Epidermal melanocyte (primary cell): Measurements from ENCODE around the gene CACNA1C.
A peak's percentile ranks its signal among the peaks of the same experiment; 100 is the strongest.

ENCODE experiments used
- DNase-seq: peaks from one replicate; pipeline ENCODE4 v3.0.0; 2011; ENCODE audit warnings: low spot score; ENCODE audit not compliant: insufficient read length

The CACNA1C gene

DNA sequence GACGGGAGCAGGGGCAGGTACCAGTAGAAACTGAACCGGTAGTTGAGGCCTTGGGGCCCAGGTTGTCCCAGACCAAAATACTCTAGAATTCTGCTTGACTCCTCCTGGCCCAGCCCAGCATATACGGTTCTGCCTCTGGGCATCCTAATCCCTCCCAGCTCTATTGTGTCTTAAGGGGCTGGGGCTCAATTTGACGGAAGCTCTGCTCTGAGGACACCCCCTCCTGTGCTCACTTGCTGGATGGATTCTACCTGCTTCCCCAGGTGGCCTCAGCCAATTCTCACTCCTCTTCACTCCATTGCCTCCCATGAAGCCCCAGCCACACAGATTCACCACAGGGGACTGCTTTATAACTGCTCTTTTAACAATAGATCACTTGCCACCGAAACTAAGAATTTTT lies 522.5 kb downstream of the CACNA1C start:
- DNase-seq: no peak

DNA sequence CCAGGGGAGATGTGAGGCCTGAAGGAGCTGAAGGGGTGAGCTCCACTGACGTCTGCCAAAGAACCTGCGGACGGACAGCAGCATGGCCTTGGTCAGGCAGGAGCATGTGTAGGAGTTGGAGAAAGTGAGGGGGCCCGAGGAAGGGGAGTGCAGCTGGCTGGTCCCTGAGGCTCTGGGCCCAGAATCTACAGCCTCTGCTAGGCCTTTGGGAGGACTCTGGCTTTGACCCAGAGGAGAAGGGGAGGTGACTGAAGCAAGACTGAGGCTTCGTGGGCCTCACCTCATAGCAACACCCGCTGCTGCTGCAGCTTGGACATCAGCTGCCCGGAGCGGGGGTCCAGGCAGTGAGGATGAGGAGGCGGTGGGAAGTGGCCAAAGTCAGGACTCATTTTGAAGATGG lies 525.4 kb downstream of the CACNA1C start:
- no peak for DNase-seq

DNA sequence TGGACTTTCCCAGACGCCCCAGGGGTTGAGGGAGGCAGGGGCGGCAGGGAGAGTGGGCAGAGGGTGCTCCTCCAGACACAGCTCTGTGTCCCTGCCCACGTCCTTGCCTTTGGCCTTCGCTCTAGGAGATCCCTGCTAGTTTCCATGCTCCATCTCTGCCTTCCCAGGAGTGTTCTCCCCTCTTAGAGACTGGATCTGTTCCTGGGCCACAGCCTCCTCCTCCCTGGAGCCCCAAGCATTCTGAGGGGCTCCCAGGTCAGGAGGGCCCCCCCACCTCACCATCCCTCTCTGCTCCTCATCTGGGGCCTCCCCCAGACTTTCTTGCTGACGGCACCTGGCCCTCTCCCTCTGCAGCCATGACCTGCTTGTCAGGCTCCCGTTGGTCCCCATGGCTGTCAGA lies 526.0 kb downstream of the CACNA1C start:
- DNase-seq: no peak

DNA sequence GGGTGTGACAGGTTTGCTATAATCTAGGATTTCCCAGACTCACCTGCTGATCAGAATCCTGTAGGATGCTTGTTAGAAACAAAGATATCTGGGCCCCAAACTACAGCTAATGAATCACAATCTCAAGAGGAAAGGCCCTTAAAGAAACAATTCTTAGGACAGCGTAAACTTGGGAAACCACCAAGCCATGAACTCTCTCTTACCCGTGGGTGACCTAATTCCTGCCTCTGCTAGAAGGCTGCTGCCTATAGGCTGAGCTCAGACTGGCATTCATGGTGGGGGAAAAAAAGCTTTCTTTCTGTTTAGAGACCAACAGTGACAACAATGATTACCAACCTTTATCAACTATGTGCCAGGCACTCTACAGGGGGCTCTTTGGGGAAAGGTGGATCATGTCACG lies 528.0 kb downstream of the CACNA1C start:
- no peak for DNase-seq

DNA sequence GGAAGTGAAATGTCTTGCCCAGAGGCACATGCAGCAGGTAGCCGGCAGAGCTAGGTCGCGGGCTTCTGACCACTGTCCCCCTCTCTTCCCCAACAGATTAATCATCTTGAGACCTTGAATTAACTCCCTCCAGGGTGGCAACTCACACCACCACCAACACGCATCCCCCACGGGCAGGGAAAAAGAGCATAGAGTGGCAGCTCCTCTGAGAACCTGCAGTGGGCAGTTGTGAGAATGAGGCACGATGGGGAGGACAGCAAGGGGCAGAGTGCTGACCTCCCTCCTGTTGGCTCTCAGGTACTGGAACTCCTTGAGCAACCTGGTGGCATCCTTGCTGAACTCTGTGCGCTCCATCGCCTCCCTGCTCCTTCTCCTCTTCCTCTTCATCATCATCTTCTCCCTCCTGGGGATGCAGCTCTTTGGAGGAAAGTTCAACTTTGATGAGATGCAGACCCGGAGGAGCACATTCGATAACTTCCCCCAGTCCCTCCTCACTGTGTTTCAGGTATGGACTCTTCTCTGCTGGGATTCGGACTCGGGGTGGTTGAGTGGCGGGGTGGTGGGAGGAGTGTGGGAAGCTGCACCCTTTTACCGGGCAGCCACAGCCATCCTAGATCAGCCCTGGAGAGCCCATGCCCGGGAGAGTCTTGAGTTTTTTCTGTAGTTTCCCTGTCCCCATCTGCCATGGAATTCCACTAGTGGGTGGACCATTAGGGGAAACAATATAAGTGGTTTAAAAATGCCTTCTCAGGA lies 528.7 kb downstream of the CACNA1C start:
- no peak for DNase-seq

DNA sequence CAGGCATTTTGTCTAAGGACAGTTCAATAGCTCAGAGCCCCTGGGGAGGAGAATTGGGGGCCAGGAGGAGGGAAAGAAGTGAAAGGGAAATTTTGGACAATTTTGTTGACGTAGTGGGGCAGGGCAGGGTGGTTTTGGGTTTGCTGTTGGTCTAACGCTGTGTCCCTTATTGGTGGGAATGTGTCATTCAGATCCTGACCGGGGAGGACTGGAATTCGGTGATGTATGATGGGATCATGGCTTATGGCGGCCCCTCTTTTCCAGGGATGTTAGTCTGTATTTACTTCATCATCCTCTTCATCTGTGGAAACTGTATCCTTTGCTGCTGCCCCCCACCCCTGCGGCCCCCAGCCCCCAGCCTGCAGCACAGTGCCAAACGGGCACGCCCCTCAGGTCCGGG lies 529.8 kb downstream of the CACNA1C start:
- DNase-seq: no peak

DNA sequence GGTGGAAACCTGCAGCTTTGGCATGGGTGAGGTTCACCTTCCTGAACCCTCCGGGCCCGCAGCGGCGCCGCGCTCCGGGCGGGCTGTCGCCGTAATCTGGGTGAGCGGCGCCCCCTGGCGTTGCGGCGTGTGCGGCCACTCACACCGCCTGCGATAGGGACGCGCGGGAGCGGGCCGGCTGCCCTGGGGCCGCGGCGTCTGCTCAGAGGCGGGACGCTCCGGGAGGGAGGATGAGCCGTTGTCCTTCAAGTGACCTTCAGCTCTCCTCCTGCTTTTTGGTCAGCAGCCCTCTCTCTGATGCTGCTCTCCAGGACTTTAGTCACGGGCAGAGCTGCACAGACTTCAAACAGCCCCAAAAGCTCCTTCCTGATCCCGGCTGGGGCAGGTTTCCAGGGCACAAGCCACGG lies 530.3 kb downstream of the CACNA1C start:
- peak; percentile 33 for DNase-seq

DNA sequence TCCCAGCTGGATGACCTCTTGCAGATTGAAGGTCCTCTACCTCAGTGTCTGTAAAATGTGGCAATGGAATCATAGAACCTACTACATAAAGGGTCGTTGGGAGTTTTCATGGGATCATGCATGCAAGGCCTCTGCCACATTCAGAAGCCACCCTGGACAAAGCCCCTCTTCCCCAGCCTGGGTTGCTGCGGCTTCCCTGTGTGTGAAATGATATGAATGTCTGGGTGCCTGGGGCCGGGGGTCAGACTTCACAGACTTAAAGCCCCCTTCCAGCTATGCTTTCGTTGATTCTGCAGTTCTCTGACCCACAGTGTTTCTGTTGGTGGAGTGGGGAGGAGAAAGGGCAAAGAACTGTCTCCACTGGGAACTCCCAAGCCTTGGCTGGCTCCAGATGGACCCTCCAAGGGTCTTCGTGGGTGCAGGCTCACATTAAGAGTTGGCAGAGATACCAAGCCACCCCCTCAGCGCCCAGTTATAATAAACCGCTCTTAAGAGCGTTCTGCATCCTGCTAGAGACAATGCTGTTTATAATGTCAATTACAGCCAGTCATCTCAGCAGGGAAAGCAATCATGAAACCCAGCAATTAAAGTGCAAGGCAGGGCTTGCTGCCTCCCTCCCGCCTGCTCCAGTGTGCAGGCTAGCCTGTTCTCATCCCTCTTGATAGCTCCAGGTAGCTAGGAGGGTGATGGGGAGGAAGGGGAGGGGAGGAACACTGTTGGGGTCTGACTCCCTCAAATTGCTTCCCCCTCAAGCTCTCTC lies 531.0 kb downstream of the CACNA1C start:
- no peak for DNase-seq

DNA sequence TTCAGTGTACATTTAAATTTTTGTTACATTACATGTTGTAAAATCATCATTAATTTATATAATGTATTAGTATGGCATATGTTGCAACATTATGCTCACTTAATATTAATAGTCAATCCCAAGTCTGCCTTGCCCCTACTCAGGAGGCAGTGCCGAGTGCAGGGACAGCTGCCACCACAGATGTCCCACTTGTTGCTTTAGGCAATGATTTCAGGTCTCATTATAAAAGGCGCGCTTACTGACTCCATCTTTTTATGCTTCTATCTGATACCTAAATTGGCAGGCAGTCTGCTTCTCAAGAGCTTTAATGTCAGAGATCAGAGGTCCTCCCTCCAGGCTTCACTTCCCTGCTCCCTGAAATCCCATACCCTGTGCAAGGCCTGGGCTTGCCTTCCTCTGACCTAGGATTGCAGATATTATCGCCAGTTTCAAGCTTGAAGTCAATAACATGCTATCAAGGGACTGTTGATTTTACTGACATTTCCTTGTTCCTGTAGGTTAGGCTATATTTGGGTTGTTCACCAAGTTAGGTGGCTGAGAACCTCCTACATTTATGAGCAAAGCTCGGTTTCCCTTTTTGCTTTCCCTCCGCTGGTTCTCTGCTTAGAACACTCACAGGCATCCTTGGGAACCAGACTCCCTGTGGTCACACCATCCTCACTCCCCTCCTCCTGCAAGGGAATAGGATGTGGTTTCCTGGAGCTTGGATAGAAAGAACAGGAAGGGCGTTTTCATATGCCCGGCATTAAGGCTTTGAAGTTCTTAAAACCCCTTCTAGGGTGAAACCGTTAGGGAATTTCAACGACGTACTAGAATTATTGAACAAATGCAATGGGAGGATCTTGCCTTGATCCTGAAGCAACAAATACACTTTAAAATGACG lies 533.6 kb downstream of the CACNA1C start:
- DNase-seq: no peak

DNA sequence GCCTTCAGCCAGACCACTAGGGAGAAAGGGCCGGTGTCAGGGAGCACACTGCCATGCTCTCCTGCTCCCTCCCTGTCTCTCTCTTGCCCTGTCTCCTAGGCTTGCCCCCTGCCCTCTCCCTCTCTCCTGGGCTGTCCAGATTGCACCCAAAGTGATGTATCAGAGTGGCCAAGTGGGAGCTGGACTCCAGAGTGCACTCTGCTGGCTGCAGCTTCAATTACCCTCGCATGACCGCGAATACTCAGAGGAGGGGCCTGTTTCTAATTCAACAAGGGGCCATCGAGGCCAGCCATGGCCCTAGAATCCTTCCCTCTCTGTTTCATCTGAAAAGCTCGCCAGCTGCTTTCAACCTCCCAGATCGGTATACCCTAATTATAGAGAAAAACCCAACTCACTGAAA lies 535.6 kb downstream of the CACNA1C start:
- no peak for DNase-seq

DNA sequence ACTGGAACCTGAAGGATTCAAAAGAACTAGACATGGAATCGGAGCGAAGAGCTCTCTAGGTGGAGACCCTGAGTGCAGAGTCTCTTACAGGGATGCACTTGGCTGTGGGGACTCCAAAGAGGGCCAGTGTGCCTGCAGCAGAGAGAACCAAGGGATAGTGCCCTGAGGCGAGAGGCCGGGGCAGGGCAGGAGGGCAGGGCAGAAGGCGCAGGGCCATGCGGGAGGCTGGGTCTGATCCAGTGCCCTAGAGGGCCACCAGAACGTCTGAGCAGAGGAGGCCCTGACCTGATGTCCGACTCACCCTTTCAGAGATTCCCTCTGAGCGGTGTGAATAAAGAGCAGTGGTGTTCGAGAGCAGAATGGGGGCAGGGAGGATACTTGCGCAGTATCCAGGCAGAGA lies 536.6 kb downstream of the CACNA1C start:
- no peak for DNase-seq

DNA sequence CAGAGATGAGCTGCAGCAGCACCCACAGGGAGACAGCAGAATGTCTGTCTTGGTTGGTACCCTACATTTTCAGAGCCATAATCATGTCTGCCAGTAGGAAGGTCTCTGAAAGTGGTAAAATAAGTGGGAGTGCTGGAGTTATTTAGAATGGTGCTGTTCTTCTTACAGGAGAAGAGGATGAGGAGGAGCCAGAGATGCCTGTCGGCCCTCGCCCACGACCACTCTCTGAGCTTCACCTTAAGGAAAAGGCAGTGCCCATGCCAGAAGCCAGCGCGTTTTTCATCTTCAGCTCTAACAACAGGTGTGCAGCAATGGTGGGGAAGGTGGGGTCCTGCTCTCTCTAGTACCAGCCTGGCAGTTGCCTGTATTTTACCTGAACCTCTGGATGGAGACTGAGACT lies 540.3 kb downstream of the CACNA1C start:
- DNase-seq: no peak

DNA sequence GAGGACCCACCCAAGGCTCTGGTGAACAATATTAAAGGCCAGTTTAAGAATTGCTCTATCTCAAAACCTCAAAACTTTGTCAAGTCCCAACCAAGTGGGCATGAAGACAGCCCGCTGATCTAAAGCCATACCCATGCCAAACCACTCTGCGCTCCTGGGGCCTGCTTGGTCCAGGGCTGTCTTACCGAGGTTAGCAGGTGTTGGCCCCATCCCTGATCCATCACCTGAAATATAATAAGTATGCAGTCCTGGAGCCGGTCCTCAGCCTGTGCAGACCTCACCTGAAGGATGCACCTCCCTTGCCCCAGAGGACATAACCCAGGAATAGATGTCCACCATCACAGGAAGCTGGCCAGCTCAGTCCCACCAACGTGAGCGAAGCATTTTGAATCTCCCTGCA lies 543.7 kb downstream of the CACNA1C start:
- no peak for DNase-seq

DNA sequence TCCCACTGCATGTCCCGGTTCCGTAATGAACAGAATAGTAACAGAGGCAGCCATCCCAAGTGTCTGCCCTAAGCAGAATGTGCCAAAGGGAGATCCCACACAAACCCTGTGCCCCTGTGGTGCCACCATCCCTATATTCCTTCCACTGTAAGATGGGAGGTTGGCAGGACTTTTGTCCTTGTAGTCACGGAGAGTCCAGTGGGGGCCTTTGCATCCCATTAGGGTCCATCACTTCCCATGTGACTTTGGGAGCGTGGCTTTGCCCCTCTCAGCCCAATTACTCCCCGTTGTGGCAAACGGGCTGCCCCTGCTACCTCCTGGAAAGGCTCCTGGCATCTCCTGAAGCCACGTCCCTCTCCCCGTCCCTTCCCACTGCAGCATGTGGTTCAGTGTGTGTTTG lies 552.5 kb downstream of the CACNA1C start:
- DNase-seq: no peak

DNA sequence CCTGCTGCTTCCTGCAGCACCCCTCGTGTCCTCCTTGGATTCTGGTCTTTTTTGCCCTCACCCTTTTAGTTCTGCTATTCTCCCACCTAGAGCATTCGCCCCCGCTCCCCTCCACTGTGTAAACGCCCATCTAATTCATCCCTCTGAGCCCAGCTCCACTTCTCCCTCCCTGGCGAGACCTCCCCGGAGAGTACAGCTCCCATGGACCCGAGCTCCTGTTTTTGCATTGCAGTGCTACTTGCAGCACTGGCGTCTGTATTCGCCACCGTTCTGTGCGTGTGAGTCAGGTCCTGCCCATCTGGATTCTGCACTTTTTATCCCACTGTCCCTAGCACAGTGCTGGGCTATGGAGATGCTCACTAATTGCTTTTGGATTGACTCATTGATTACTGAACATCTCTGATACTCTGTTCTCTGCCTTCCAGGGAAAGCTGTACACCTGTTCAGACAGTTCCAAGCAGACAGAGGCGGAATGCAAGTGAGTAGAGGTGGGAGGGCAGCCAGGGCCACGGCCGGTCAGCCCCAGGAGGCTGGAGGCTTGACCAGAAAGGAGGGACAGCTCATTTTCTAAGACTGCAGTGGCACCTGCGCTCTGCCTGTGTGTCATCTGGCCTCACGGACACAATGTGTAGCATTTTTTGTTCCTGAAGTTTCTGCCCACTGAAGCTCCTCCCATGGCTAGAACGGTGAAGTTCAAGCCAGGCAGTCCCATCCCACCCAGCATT lies 553.6 kb downstream of the CACNA1C start:
- DNase-seq: no peak

DNA sequence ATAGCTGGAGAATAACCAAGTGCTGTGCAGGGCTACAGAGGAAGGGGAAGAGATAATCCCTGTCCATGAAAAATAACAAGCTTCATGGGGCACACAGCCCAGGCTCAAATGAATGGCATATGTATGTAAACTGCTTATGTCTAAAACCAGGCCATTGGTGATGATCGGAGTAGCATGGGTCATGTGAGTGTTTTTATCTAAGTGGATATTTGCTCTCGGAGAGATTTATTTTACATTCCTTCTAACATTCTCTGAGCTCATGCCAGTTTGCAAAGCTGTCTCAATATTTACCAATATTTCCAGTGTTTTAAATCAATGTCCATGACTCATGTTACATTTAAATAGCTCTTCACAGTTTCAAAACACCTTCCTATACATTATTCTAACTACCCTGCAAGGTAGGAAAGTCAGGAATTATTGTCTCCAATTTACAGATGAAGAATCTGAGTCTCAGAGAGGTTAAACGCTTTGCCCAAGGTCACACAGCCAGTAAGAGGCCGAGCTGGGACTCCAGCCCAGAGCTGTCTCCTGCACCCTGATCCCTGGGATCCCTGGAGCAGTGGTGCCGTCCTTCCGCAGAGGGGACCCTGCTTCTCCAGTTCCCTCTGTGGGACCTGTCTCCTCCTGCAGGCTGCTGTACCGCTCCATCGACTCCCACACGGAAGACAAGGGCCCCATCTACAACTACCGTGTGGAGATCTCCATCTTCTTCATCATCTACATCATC lies 555.3 kb downstream of the CACNA1C start:
- no peak for DNase-seq

DNA sequence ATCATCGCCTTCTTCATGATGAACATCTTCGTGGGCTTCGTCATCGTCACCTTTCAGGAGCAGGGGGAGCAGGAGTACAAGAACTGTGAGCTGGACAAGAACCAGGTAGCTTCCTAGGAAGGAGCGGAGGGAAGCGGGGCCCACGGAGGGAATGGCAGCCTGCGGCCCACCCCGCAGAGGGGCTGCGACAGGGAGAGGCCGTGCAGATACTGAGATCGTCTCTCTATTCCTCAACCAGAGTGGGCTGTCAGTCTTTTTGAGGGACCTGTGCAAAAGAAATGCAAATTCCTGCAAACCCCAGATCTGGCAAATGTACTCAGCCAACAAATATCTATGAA lies 555.8 kb downstream of the CACNA1C start:
- DNase-seq: no peak

DNA sequence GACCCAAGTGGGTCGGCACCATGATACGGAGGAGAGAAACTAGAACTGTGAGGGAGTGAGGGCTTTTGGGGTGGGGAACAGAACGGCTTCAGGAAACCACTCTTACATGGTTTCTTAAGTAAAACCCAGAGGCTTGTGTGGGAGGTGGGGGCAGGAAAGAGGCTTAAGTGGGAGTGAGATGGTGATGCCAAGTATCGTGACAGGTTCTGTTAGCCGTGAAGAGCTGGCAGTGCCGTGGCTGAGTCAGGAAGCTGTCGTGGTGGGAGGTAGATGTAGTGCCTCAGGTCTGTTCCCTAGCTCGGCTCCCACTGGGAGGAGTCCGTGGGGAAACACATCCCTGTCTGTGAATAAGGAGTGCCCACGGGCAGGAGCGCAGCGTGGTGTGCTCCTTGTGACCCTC lies 556.2 kb downstream of the CACNA1C start:
- no peak for DNase-seq

DNA sequence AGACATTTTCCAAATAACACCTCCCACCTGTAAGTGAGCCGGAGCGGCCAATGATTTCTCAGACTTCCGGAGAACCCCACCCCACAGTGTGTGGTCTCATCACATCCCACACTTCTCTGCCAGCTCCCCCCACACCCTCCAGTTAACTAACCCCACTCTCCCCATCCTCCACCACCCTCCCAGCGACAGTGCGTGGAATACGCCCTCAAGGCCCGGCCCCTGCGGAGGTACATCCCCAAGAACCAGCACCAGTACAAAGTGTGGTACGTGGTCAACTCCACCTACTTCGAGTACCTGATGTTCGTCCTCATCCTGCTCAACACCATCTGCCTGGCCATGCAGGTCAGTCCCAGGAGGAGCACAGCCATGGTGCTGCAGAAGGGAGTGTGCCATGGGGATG lies 557.6 kb downstream of the CACNA1C start:
- no peak for DNase-seq

DNA sequence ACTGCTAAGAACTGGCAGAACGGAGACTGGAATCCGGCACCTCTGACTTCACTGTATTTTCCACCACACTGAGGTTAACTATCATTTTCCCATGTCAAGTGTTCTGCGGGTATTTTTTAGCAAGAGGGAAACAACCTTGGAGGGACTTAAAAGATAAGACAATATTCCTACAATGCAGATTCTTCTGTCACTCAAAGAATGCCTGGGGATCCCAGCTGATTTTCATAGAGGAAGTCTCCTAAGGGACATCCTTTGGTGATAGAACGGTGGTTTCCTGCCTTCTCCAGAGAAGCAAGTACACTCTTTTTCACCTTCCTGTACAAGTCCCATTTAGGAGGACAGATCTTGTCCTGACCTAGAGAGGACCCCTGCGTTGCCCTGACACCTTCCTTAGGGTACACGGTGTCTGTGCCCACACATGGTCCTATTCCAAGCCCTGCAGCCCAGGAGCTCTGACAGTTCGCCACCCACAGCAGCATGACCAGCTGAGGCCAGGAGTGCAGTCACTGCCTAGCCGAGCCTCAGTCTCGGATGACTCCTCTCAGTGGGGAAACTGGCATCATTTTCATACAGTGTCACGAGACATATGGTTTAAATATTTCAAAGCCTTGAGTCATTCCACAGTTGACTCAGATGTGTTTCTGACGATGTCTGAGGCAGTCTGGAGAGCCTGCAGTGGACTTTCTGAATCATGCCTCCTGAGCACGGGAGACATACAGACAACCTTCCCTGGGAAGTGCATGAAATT lies 560.7 kb downstream of the CACNA1C start:
- peak; percentile 51 for DNase-seq
